Astrocyte (in vitro differentiated cells and primary cell): ENCODE results near the gene ANO2.

Experiments used
- EZH2 ChIP-seq: IDR thresholded peaks from 2 replicates; pipeline ENCODE4 v1.6.1; 2012; ENCODE audit warnings: mild to moderate bottlenecking, low read length, inconsistent platforms; ENCODE audit not compliant: insufficient read depth
- TF ChIP-seq, protein P1 (sequence below): IDR thresholded peaks from 2 replicates; pipeline ENCODE4 v1.5.1; 2011; ENCODE audit warnings: low read depth, mild to moderate bottlenecking, inconsistent platforms, low read length, moderate library complexity; ENCODE audit not compliant: insufficient read depth

DNA sequence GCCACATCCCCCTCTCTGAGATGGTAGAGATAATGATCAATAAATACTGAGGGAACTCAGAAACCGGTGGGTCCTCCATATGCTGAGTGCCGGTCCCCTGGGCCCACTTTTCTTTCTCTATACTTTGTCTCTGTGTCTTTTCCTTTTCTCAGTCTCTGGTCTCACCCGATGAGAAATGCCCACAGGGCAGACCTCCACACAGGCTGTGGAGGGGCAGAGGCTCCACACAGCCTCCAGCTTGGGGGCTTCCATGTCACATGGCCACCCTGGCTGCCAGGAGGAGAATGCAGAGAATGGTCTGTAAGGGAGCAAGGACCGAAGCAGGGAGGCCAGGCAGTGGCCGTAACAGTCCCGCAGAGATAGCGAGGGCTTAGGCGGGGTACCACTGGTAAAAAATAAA, 407.3 kb downstream of the ANO2 start:
- TF ChIP-seq, protein P1, sequence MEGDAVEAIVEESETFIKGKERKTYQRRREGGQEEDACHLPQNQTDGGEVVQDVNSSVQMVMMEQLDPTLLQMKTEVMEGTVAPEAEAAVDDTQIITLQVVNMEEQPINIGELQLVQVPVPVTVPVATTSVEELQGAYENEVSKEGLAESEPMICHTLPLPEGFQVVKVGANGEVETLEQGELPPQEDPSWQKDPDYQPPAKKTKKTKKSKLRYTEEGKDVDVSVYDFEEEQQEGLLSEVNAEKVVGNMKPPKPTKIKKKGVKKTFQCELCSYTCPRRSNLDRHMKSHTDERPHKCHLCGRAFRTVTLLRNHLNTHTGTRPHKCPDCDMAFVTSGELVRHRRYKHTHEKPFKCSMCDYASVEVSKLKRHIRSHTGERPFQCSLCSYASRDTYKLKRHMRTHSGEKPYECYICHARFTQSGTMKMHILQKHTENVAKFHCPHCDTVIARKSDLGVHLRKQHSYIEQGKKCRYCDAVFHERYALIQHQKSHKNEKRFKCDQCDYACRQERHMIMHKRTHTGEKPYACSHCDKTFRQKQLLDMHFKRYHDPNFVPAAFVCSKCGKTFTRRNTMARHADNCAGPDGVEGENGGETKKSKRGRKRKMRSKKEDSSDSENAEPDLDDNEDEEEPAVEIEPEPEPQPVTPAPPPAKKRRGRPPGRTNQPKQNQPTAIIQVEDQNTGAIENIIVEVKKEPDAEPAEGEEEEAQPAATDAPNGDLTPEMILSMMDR = no peak
- no peak for TF ChIP-seq EZH2
